HG03175 (cell line): ENCODE measurements around the gene PPP1R1C.

ENCODE experiments used
- ATAC-seq: cut with Tn5 transposase; IDR thresholded peaks from one replicate; pipeline ENCODE4 v1.9.1; 2021; ENCODE audit warnings: mild to moderate bottlenecking, moderate library complexity; ENCODE audit not compliant: unreplicated experiment

PPP1R1C gene

DNA sequence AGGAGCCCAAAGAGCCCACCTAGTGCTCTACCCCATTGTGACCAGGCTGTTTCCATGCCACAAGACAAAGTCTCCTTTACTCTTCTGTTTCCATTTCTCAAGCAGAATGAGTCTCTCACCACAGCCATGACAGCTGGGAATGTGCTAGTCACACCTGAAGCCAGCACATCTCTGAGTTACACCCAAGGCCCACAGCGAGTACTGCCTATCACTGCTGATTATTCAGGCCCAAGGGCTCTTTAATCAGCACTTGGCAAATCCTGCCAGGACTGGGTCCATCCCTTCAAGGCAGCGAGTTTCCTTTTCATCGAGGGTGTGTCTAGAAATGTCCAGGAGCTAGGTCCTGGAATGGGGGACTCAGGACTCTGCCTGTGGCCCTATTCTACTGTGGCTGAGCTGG lies 14.6 kb upstream of the PPP1R1C start:
- no peak for ATAC-seq

- no peak for ATAC-seq
Observed at GRCh38 chr2:181972431-181973170, 13.1 kb upstream of the PPP1R1C start.

DNA sequence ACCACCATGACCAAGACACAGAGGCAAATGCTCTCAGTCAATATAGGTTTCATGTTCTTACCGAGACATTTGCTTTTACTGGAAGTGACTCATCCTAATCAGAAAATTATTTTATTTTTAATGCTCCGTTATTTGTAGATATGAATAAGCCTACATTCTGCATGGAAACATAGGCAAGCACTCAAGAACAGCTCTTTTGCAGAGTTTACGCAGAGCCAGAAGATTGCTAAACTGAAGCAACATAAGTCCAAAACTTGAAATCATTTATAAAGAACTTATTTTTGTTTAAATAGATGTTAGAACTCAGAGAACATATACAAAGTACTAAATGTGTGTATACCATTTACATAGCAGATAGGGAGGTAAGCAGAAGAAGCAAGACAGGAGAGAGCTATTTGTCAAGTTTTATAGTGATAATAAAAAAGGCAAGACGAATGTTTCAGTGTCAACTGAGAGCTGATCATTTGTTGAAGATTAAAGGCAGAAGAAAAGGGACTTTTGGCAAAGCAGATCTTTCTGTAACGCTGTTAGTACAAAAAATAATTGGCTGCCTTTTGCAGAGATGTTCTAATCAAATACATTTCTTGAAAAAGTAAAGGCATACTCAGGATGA lies 12.4 kb upstream of the PPP1R1C start:
- no peak for ATAC-seq

DNA sequence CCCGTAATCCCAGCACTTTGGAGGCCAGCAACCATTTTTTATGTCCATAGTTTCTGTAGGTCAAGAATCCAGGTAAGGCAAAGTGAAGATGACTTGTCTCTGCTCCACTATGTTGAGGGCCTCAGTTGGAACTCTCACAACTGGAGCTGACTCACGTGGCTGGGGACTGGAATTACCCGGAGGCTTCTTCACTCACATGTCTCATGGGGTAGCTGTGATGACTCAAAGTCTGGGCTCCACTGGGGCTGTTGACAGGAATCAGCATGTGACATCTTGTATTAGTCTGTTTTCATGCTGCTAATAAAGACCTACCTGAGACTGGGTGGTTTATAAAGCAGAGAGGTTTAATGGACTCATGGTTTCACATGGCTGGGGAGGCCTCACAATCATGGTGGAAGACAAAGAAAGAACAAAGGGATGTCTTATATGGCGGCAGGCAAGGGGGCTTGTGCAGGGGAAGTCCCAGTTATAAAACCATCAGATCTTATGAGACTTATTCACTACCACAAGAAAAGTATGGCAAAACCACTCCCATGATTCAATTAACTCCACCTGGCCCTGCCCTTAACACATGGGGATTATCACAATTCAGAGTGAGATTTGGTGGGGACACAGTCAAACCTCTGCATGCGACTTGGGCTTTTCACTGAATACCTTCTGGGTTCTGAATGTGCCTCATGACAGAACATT lies 7.8 kb upstream of the PPP1R1C start:
- no peak for ATAC-seq

- ATAC-seq, result no peak
Observed at GRCh38 chr2:181978351-181979150, 7.1 kb upstream of the PPP1R1C start.

DNA sequence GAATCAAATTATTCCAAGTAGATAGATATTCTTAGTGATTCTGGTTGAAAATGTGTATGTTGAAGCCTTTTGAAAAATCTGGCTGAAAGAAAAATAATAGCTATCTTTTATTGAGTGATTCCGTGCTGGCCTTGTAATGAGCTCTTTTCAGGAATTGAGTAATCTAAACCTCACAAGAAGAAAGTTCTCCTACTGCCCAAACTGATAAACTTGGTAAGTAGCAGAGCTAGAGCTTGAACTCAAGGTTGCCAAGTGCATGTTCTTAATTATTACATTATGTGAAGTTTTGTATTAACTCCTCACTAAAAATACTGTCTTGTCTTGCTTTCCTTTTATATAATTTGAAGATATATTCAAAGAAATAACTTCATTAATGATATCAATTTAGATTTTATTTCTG lies 1.6 kb upstream of the PPP1R1C start:
- no peak for ATAC-seq

DNA sequence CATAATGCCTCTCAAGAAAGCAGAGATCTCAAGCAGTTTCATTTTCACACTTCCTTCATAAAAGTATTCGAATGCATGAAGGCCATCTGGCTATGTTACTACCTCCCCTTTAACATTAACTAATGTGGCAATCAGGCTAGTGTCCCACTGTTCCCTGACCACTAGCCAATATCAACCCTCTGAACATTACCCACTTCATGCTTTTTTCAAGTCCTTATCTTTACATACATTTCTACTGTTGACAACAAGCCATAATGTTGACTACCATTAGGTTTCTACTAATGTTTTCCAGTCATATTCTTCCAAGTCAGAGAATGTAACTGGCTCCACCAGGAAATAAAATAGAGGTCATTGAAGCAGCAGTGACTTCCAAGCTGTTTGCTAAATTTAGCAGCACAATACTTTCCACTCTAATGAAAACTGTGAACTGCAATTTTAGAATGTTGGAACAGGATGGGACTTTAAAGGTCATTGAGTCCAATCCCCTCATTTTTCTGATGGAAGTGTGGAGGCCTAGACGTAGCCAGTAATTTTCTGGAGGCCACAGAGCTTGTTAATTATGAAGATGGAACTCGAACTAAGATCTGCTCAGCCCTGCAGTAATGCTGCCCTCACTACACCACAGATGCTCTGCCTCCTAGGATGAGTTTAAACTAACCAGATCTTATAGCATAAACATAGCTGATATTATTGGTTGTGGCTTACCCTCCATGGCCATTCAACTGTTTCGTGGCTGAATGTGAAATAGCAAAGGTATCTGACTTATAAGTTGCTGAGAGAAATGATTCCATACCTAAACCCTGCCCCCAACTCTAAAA lies 630 bp upstream of the PPP1R1C start:
- no peak for ATAC-seq

DNA sequence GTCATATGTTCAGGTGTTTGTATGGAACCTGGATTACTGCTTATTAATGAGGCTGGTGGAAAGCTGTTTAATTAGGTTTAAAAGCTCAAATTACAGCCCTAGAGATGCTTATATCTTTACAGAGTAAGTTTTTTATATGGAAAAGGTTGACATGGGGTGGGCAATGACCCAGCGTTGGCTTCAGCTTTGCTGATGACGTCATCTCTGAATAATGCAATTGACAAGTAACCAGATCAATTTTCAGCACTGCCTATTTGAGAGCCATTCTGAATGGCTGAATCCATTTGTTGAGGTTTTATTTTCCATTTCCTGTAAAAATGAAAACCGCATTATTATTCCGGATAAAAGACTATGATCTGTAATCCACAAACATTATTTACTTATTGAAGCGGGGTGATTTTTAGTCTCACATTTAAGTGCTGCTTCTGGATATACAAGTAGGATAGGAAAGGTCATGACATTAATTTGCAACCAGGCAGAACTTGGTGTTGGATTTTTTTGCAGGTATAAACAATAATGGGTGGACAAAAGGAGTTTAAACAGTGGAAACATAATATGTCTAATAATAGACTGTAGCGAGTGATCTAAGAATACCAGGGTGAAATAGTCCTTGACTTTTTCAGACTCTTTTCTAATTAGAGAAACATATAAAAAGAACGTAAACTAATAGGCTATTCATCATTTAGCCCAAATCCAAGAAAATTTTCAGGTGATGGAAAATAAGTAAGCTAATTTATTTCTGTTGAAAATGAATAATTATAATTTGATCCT lies 2.7 kb downstream of the PPP1R1C start:
- no peak for ATAC-seq

GRCh38 chr2:181989099-181989498 lies 3.4 kb downstream of the PPP1R1C start:
- ATAC-seq, result no peak

GRCh38 chr2:181991171-181991885 lies 5.7 kb downstream of the PPP1R1C start:
- peak; percentile 95 for ATAC-seq

DNA sequence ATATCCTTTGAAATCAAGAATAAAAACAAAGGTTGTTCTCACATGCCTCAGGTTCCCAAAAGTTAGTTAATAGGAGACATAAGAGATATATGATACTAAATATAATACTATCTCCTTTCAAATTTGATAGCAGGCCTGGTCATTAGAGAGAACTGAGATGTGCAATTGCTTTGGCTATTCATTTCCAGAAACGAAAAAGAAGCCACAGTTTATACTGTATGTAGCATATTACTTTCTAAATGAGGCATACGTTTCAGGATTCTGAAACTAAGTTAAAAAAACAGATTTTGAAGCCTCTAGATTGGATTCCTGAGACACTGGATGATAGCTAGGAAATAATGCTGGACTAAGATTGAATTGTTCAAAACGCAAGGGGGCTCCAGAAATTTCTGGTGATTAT lies 7.1 kb downstream of the PPP1R1C start:
- ATAC-seq, result peak; percentile 85

GRCh38 chr2:181995289-181995688 lies 9.6 kb downstream of the PPP1R1C start:
- no peak for ATAC-seq

GRCh38 chr2:181998041-181998835 lies 12.6 kb downstream of the PPP1R1C start:
- no peak for ATAC-seq

DNA sequence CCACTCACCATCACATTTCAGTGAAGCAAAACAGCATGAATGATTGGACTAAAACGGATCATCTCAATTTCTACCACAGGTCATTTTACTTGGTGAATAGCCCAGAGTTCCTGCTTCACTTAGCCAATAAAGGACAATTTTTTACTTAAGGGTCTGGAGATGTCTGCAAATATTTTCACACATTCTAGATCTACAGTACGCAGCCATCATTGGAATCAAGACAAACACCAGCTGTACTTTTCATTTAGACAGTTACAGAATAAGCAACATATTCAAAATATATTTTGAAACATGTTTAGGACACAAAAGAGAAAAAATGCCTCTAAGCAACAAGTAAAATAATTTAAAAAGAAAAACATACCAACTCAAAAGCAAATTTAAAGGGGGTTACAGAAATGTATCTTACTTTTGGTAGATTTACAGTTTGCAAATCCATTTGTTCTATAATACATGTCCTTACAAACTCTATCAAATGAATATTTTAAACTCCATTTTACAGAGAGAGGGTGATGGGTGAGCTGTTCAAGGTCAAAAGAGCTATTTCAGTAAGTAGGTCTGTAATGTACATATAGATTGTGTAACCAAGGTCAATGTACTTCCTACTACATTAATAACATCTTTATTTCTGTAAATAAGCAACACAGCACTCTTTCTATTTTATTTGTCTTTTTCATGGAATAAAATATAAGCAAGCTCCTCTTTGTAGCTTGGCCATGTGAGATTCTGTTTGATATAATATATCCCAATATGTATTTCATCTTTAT lies 13.4 kb downstream of the PPP1R1C start:
- no peak for ATAC-seq

GRCh38 chr2:181999911-182000310 lies 14.3 kb downstream of the PPP1R1C start:
- no peak for ATAC-seq

- ATAC-seq, result no peak
Observed at GRCh38 chr2:182004945-182005520, 19.4 kb downstream of the PPP1R1C start.
